ENCODE measurements around the gene COL23A1.

The COL23A1 gene

DNA sequence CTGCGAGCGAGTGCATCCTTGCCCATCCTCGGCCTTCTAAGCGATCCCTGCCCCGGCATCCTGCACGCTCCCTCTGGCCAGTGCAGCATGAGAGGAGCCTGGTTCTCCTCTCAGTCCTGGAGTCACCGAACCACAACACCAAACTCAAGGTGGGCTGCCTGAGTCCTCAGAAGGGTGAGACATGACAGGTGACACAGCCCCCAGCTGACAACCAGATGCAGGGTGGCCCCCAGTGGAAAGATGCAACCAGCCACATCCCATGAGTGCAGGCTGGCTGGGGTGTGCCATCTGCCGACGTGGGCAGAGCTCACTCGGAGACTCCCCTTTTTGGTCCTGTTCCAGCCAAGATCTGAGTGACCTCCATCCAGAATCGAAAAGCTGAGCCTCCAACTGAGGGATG, 58.4 kb downstream of the COL23A1 start:
- H3K27ac ChIP-seq (ENCODE audit: low read depth, low read length): no peak overlapping the region
- no peak overlapping the region for H3K4me3 ChIP-seq (ENCODE audit: low read depth, low read length)
- H3K36me3 ChIP-seq (ENCODE audit: control insufficient read depth, insufficient read depth, low read length): no peaks in the 10 kb centered on the region
- H3K9me3 ChIP-seq (ENCODE audit: control insufficient read depth, insufficient read depth, low read length): no peaks in the 10 kb centered on the region
- no peak overlapping the region for H3K9ac ChIP-seq (ENCODE audit: low read depth, low read length)
- H3K4me1 ChIP-seq (ENCODE audit: control insufficient read depth, insufficient read depth, low read length): peaks cover 4% of the 10 kb centered on the region
- no peaks in the 10 kb centered on the region for H3K27me3 ChIP-seq (ENCODE audit: control insufficient read depth, insufficient read depth, low read length)

DNA sequence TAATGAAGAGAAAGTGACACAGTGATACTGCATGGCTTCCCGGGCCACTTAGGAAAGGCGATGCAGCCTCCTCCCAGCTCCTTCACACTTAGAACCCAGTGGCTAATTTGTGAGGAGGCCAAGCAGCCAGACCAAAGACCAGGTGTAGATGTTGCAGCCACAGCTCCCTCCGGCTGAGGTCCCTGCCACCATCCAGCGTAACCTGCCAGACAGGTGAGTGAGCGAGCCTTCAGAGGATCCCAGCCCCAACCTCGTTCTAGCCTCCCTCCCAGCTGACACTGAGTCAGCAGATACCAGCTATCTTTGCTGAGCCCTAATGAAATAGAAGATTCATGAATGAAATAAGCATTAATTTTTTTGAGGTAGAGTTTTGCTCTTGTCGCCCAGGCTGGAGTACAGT, 59.7 kb downstream of the COL23A1 start:
- H3K27me3 ChIP-seq (ENCODE audit: control insufficient read depth, insufficient read depth, low read length): no peaks in the 10 kb centered on the region
- H3K9me3 ChIP-seq (ENCODE audit: control insufficient read depth, insufficient read depth, low read length): no peaks in the 10 kb centered on the region
- no peak overlapping the region for H3K4me3 ChIP-seq (ENCODE audit: low read depth, low read length)
- H3K27ac ChIP-seq (ENCODE audit: low read depth, low read length): no peak overlapping the region
- no peaks in the 10 kb centered on the region for H3K36me3 ChIP-seq (ENCODE audit: control insufficient read depth, insufficient read depth, low read length)
- H3K9ac ChIP-seq (ENCODE audit: low read depth, low read length): no peak overlapping the region
- peaks cover 14% of the 10 kb centered on the region for H3K4me1 ChIP-seq (ENCODE audit: control insufficient read depth, insufficient read depth, low read length)

DNA sequence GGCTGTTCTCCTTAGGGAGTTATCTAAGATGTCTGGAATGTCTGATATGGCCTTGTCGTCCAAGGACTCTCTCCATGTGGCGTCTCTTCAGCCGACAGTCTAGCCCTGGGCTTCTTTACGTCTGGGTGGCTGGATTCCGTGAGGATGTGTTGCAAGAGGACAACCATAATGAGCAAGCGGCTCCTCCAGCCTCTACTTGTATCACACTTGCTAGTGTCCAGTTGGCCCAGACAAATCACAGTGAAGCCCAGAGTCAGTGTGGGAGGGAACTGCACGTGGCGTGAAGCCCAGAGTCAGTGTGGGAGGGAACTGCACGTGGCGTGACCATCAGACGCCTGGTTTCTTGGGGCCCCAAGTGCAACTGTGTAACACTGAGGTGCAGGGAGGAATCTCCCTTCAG, 61.1 kb downstream of the COL23A1 start:
- H3K9me3 ChIP-seq (ENCODE audit: control insufficient read depth, insufficient read depth, low read length): no peaks in the 10 kb centered on the region
- H3K27me3 ChIP-seq (ENCODE audit: control insufficient read depth, insufficient read depth, low read length): no peaks in the 10 kb centered on the region
- H3K27ac ChIP-seq (ENCODE audit: low read depth, low read length): no peak overlapping the region
- H3K4me1 ChIP-seq (ENCODE audit: control insufficient read depth, insufficient read depth, low read length): peaks cover 14% of the 10 kb centered on the region
- H3K36me3 ChIP-seq (ENCODE audit: control insufficient read depth, insufficient read depth, low read length): no peaks in the 10 kb centered on the region
- no peak overlapping the region for H3K4me3 ChIP-seq (ENCODE audit: low read depth, low read length)
- H3K9ac ChIP-seq (ENCODE audit: low read depth, low read length): no peak overlapping the region

DNA sequence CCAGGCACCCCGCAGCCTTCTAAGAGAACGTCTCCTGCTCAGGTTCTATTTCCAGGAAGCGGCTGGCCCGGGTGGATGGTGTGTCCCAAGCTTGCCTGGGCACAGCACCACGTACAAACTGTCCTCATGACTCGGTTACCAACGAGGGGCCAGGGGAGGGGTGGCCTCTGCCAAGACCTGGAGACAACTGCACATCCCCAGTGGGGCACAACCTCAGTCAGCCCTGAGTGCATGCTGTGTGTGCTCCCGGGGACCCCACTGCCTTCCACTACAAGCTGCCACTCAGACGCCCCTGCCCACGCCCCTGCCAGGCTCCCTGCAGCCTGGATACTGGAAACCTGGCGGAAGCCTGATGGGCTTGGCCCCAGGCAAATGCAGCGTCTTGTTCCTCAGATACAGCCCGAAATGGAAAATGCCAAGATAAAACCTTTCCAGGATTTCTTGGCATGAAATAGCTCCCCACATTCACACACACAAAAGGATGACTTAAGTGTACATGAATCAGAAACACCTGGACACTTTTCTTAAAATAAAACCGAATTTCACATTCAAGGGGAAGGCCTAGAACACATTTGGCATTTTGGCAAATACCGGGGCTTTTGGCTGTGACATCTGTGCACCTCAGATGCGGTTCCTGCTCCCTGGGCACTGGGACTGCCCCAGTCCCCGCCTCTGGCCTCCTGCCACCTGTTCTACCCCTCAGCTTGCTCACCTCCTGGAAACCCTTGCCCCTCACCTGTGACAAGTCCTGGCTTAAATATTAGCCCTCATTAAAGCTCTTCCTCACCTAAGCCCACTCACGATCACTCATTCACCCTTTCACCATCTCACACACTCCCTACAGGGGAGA, 62.5 kb downstream of the COL23A1 start:
- peaks cover 14% of the 10 kb centered on the region for H3K4me1 ChIP-seq (ENCODE audit: control insufficient read depth, insufficient read depth, low read length)
- no peak overlapping the region for H3K4me3 ChIP-seq (ENCODE audit: low read depth, low read length)
- H3K9me3 ChIP-seq (ENCODE audit: control insufficient read depth, insufficient read depth, low read length): no peaks in the 10 kb centered on the region
- no peaks in the 10 kb centered on the region for H3K27me3 ChIP-seq (ENCODE audit: control insufficient read depth, insufficient read depth, low read length)
- no peak overlapping the region for H3K27ac ChIP-seq (ENCODE audit: low read depth, low read length)
- H3K9ac ChIP-seq (ENCODE audit: low read depth, low read length): no peak overlapping the region
- no peaks in the 10 kb centered on the region for H3K36me3 ChIP-seq (ENCODE audit: control insufficient read depth, insufficient read depth, low read length)

DNA sequence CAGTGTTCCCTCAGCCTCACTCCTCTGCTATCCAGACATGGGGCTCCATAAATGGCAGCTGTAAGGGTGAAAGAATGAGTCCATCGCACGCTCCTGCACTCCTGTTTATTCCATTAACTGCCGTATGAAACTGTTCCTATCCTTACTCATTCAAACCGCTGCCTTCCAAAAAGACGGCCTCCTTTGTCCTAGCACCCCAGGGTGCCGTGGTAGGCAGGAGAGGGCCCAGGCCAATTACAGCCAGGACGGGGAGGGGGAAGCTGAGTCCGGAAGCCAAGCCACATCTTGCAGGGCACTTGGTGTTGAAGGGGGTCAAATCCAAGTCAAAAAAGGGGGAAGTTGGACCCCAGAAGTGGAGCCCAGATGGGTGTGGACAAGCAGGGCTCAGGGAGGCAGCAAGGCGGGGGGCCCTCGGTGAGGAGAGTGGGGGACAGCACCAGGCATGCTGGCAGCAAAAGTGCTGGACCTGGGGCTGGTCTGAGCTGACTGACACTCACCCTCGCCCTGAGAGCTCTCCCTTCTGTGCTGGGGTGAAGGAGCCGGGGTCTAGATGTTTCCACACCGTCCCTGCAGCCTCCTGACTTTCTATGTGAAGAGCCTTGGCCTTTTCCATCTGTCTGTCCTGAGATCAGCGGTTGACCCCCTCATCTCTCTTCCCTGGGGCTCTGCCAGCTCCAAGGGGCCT, 63.3 kb downstream of the COL23A1 start:
- Histone ChIP-seq H3K4me1 (ENCODE audit: control insufficient read depth, insufficient read depth, low read length) (peaks cover 14% of the 10 kb centered on the region), H3K27me3 (ENCODE audit: control insufficient read depth, insufficient read depth, low read length) (no peaks in the 10 kb centered on the region), H3K27ac (ENCODE audit: low read depth, low read length) (no peak overlapping the region), H3K4me3 (ENCODE audit: low read depth, low read length) (no peak overlapping the region), H3K9ac (ENCODE audit: low read depth, low read length) (0 out of 2 replicates have a peak overlapping the region, but pooled peaks have one; percentile 12), H3K36me3 (ENCODE audit: control insufficient read depth, insufficient read depth, low read length) (no peaks in the 10 kb centered on the region), H3K9me3 (ENCODE audit: control insufficient read depth, insufficient read depth, low read length) (no peaks in the 10 kb centered on the region)

DNA sequence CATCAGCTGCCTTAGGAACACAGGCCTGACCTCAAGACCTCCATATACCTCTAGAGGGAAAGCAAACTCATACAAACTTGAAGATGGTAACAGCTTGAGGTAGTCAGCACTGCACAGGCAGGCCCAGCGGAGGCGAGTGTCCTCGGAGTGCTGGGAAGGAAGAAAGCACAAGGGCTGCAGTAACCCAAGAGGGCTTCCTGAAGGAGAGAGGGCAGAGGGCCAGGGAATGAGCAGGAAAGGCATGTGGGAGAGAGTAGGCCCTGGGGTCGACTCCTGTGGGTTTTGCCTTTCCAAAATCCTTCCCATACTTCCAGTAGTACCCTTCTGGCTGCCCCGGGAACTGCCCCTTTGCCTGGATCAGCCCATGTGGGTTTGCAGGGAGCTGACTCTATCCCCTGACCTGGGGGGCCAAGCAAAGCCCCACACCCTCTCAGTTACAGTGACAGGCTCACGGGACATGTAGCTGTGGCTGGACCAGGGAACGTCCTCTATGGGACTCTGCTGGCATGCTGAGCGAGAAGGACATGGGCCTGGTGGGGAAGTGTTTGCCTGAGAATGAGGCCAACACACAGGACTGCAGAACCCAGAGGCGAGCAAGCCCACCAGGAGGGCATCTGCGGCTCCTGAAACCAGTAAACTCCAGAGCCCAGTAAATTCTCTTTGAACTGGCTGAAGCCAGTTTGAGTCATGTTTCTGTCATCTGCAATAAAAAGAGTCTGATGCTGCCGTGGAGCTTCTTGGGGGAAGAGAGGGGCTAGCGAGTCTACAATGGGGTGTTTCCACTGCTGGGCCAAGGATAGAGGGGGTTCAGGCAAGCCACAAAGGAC, 64.1 kb downstream of the COL23A1 start:
- no peak overlapping the region for H3K4me3 ChIP-seq (ENCODE audit: low read depth, low read length)
- no peaks in the 10 kb centered on the region for H3K9me3 ChIP-seq (ENCODE audit: control insufficient read depth, insufficient read depth, low read length)
- H3K9ac ChIP-seq (ENCODE audit: low read depth, low read length): 0 out of 2 replicates have a peak overlapping the region, but pooled peaks have one; percentile 12
- no peaks in the 10 kb centered on the region for H3K36me3 ChIP-seq (ENCODE audit: control insufficient read depth, insufficient read depth, low read length)
- no peaks in the 10 kb centered on the region for H3K27me3 ChIP-seq (ENCODE audit: control insufficient read depth, insufficient read depth, low read length)
- H3K27ac ChIP-seq (ENCODE audit: low read depth, low read length): no peak overlapping the region
- H3K4me1 ChIP-seq (ENCODE audit: control insufficient read depth, insufficient read depth, low read length): peaks cover 14% of the 10 kb centered on the region

- Histone ChIP-seq H3K36me3 (ENCODE audit: control insufficient read depth, insufficient read depth, low read length) (no peaks in the 10 kb centered on the region), H3K27me3 (ENCODE audit: control insufficient read depth, insufficient read depth, low read length) (no peaks in the 10 kb centered on the region), H3K4me3 (ENCODE audit: low read depth, low read length) (no peak overlapping the region), H3K4me1 (ENCODE audit: control insufficient read depth, insufficient read depth, low read length) (peaks cover 14% of the 10 kb centered on the region), H3K27ac (ENCODE audit: low read depth, low read length) (no peak overlapping the region), H3K9ac (ENCODE audit: low read depth, low read length) (no peak overlapping the region), H3K9me3 (ENCODE audit: control insufficient read depth, insufficient read depth, low read length) (peaks cover 6% of the 10 kb centered on the region)
Measured at GRCh38 chr5:178524093-178524882, 65.9 kb downstream of the COL23A1 start.

GRCh38 chr5:178522361-178522760, 67.8 kb downstream of the COL23A1 start:
- H3K27ac ChIP-seq (ENCODE audit: low read depth, low read length): no peak overlapping the region
- no peaks in the 10 kb centered on the region for H3K36me3 ChIP-seq (ENCODE audit: control insufficient read depth, insufficient read depth, low read length)
- peaks cover 8% of the 10 kb centered on the region for H3K9me3 ChIP-seq (ENCODE audit: control insufficient read depth, insufficient read depth, low read length)
- no peaks in the 10 kb centered on the region for H3K27me3 ChIP-seq (ENCODE audit: control insufficient read depth, insufficient read depth, low read length)
- H3K4me1 ChIP-seq (ENCODE audit: control insufficient read depth, insufficient read depth, low read length): peaks cover 14% of the 10 kb centered on the region
- no peak overlapping the region for H3K9ac ChIP-seq (ENCODE audit: low read depth, low read length)
- H3K4me3 ChIP-seq (ENCODE audit: low read depth, low read length): no peak overlapping the region

DNA sequence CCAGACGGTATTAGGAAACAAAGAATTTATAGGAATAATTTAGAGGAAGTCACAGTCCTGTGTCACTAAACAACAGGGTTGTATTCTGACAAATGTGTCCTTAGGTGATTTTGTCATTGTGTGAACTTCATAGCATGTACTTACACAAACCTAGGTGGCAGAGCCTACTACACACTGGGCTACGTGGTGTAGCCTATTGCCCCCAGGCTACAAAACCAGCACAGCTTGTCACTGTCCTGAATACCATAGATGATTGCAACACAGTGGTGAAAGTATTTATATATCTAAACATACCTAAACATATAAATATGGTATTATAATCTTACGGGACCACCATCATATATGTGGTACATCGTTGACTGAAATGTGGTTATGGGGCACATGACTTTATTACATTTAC, 69.3 kb downstream of the COL23A1 start:
- peaks cover under 1% of the 10 kb centered on the region; the same call in 1 of the 2 replicates for H3K4me1 ChIP-seq (ENCODE audit: control insufficient read depth, insufficient read depth, low read length)
- H3K9me3 ChIP-seq (ENCODE audit: control insufficient read depth, insufficient read depth, low read length): peaks cover 8% of the 10 kb centered on the region
- H3K9ac ChIP-seq (ENCODE audit: low read depth, low read length): no peak overlapping the region
- no peaks in the 10 kb centered on the region for H3K27me3 ChIP-seq (ENCODE audit: control insufficient read depth, insufficient read depth, low read length)
- no peak overlapping the region for H3K4me3 ChIP-seq (ENCODE audit: low read depth, low read length)
- no peak overlapping the region for H3K27ac ChIP-seq (ENCODE audit: low read depth, low read length)
- no peaks in the 10 kb centered on the region for H3K36me3 ChIP-seq (ENCODE audit: control insufficient read depth, insufficient read depth, low read length)

DNA sequence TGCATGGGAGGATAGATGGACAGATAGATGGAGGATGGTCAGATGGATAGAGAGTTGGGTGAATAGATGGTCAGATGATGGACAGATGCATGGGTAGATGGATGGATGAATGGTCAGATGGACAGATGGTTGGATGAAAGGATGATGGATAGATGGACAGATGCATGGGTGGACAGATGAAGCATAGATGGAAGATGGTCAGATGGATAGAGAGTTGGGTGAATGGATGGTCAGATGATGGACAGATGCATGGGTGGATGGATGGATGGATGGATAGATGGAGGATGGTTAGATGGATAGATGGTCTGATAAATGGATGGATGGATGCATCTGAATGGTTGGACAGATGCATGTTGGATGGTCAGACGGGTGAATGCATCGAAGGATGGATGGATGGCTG, 70.4 kb downstream of the COL23A1 start:
- no peaks in the 10 kb centered on the region for H3K27me3 ChIP-seq (ENCODE audit: control insufficient read depth, insufficient read depth, low read length)
- H3K36me3 ChIP-seq (ENCODE audit: control insufficient read depth, insufficient read depth, low read length): no peaks in the 10 kb centered on the region
- no peak overlapping the region for H3K27ac ChIP-seq (ENCODE audit: low read depth, low read length)
- no peaks in the 10 kb centered on the region for H3K4me1 ChIP-seq (ENCODE audit: control insufficient read depth, insufficient read depth, low read length)
- H3K9me3 ChIP-seq (ENCODE audit: control insufficient read depth, insufficient read depth, low read length): peaks cover 8% of the 10 kb centered on the region
- H3K9ac ChIP-seq (ENCODE audit: low read depth, low read length): no peak overlapping the region
- no peak overlapping the region for H3K4me3 ChIP-seq (ENCODE audit: low read depth, low read length)

All from HUES48 (cell line).